Neuronal stem cell (in vitro differentiated cells): Measurements from ENCODE around the gene MDP1.
A peak's percentile ranks its signal among the peaks of the same experiment; 100 is the strongest.

Experiments
- DNase-seq: peaks from one replicate; pipeline ENCODE4 v3.0.0-alpha.2; 2013; ENCODE audit warnings: low spot score
- H2AFZ ChIP-seq: one replicate; pipeline ENCODE4 v1.6.1; 2013; ENCODE audit warnings: mild to moderate bottlenecking, low read length, inconsistent platforms
- H2AK5ac ChIP-seq: 2 replicates; pipeline ENCODE4 v1.6.1; 2013; ENCODE audit warnings: low read depth, mild to moderate bottlenecking, inconsistent platforms, low read length, moderate library complexity, mixed read lengths
- H2BK120ac ChIP-seq: 2 replicates; pipeline ENCODE4 v1.6.1; 2013; ENCODE audit warnings: low read depth, mild to moderate bottlenecking, inconsistent platforms, low read length, moderate library complexity, mixed read lengths
- H2BK12ac ChIP-seq: one replicate; pipeline ENCODE4 v1.6.1; 2013; ENCODE audit warnings: low read length, inconsistent platforms
- H2BK15ac ChIP-seq: 2 replicates; pipeline ENCODE4 v1.6.1; 2013; ENCODE audit warnings: mild to moderate bottlenecking, low read length, inconsistent platforms, mixed read lengths
- H2BK5ac ChIP-seq: one replicate; pipeline ENCODE4 v1.6.1; 2013; ENCODE audit warnings: inconsistent platforms, mild to moderate bottlenecking, low read length, moderate library complexity
- H3K14ac ChIP-seq: one replicate; pipeline ENCODE4 v1.6.1; 2013; ENCODE audit warnings: low read length, inconsistent platforms
- H3K18ac ChIP-seq: 2 replicates; pipeline ENCODE4 v1.6.1; 2013; ENCODE audit warnings: low read length, inconsistent platforms
- H3K23ac ChIP-seq: 2 replicates; pipeline ENCODE4 v1.6.1; 2013; ENCODE audit warnings: low read depth, mild to moderate bottlenecking, mixed read lengths, low read length, inconsistent platforms; ENCODE audit not compliant: poor library complexity
- H3K27ac ChIP-seq: replicated peaks from 3 replicates; pipeline ENCODE4 v1.5.1; 2013; ENCODE audit warnings: low read length, inconsistent platforms
- H3K27me3 ChIP-seq, 3 experiments: 2 replicates each; pipeline ENCODE4 v1.6.1; 2013; ENCODE audit warnings: low read length in 3 of 3, mild to moderate bottlenecking in 2 of 3, inconsistent platforms in 1 of 3, low read depth in 1 of 3, mixed read lengths in 1 of 3, moderate library complexity in 1 of 3; ENCODE audit not compliant: control insufficient read depth in 3 of 3, insufficient read depth in 3 of 3
- H3K36me3 ChIP-seq, 2 donors: replicated peaks in 1 of 2; 2 replicates each; pipeline ENCODE4 v1.6.1; 2013; ENCODE audit warnings: low read length in 2 of 2; ENCODE audit not compliant: control insufficient read depth in 2 of 2, insufficient read depth in 2 of 2
- H3K4ac ChIP-seq: 2 replicates; pipeline ENCODE4 v1.6.1; 2013; ENCODE audit warnings: inconsistent platforms, mild to moderate bottlenecking, low read length, moderate library complexity
- H3K4me1 ChIP-seq, 2 donors: 1 replicate in 1 of 2; 2 replicates in 1 of 2; pipeline ENCODE4 v1.6.1; 2013; ENCODE audit warnings: low read length in 2 of 2, low read depth in 1 of 2; ENCODE audit not compliant: control insufficient read depth in 2 of 2, insufficient read depth in 1 of 2
- H3K4me2 ChIP-seq: one replicate; pipeline ENCODE4 v1.6.1; 2013; ENCODE audit warnings: mild to moderate bottlenecking, low read length, inconsistent platforms; ENCODE audit not compliant: insufficient read depth, poor library complexity, severe bottlenecking
- H3K4me3 ChIP-seq, 2 donors: 2 replicates each; pipeline ENCODE4 v1.5.1; 2013; ENCODE audit warnings: low read length in 2 of 2, mild to moderate bottlenecking in 2 of 2, inconsistent platforms in 1 of 2, moderate library complexity in 1 of 2
- H3K79me1 ChIP-seq: one replicate; pipeline ENCODE4 v1.6.1; 2013; ENCODE audit warnings: low read depth, mild to moderate bottlenecking, inconsistent platforms, low read length, moderate library complexity
- H3K9ac ChIP-seq: one replicate; pipeline ENCODE4 v1.6.1; 2013; ENCODE audit warnings: mild to moderate bottlenecking, low read depth, low read length, inconsistent platforms; ENCODE audit not compliant: poor library complexity
- H3K9me3 ChIP-seq, 2 donors: replicated peaks in 1 of 2; 2 replicates each; pipeline versions ENCODE3 to v1.6.1; 2013; ENCODE audit warnings: low read length in 2 of 2, mild to moderate bottlenecking in 2 of 2, inconsistent platforms in 1 of 2, low read depth in 1 of 2, mixed read lengths in 1 of 2, moderate library complexity in 1 of 2; ENCODE audit not compliant: control insufficient read depth in 2 of 2, insufficient read depth in 1 of 2
- H4K8ac ChIP-seq: one replicate; pipeline ENCODE4 v1.6.1; 2013; ENCODE audit warnings: low read depth, mild to moderate bottlenecking, inconsistent platforms, low read length, moderate library complexity
- H4K91ac ChIP-seq: one replicate; pipeline ENCODE4 v1.6.1; 2013; ENCODE audit warnings: low read length, low read depth, mild to moderate bottlenecking, inconsistent platforms; ENCODE audit not compliant: poor library complexity
- WGBS, 2 donors: extraction: QIAGEN DNeasy Blood & Tissue Kit; methylation state at CpG; one replicate each; pipeline ENCODE4 v1.1.7; 2013; ENCODE audit warnings: missing lambda C conversion rate in 2 of 2, mixed read lengths in 1 of 2; ENCODE audit not compliant: insufficient read length in 2 of 2, insufficient replicate concordance in 1 of 2; ENCODE audit errors: extremely low coverage in 2 of 2; 5-methylcytosine and 5-hydroxymethylcytosine counted together

The MDP1 gene

DNA sequence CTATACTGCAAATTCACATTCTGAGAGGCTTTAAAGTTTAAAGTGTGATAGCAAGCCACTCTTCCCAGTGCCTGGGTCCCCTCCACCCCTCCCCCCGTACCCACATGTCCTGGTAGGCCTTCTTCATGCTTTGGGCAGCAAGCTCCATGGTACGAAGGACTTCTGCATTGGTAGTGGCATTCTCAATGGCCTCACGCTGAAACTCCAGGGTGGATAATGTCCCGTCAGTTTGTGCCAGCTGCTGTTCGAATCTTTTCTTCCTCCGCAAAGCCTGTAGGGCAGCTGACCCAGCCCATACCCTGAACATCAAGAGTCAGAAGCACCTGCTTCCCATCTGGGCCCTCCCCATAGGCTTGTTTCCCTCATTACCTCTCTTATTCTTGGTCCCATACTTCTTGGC is 4.6 kb downstream of the MDP1 start:
- H2BK12ac ChIP-seq: no peak overlapping the region
- H3K36me3 ChIP-seq: peaks cover 35 to 62% of the 10 kb centered on the region in 2 donors
- H3K23ac ChIP-seq: peak overlapping the region; percentile 46
- H3K9me3 ChIP-seq: no peaks in the 10 kb centered on the region
- H3K4ac ChIP-seq: no peak overlapping the region
- H2AFZ ChIP-seq: no peak overlapping the region
- H4K91ac ChIP-seq: no peak overlapping the region
- H3K14ac ChIP-seq: no peak overlapping the region
- H2AK5ac ChIP-seq: no peak overlapping the region
- H3K9ac ChIP-seq: peak overlapping the region; percentile 50
- H3K27ac ChIP-seq: no peak overlapping the region
- peaks cover 4 to 5% of the 10 kb centered on the region in 2 donors for H3K4me1 ChIP-seq
- H2BK5ac ChIP-seq: no peak overlapping the region
- no peaks in the 10 kb centered on the region for H3K27me3 ChIP-seq
- H2BK15ac ChIP-seq: no peak overlapping the region
- no peak overlapping the region for H3K4me3 ChIP-seq
- peak overlapping the region; percentile 83 for H4K8ac ChIP-seq
- no peak overlapping the region for H2BK120ac ChIP-seq
- no peak for DNase-seq
- no peak overlapping the region for H3K4me2 ChIP-seq
- H3K79me1 ChIP-seq: peaks cover 7% of the 10 kb centered on the region
- no peak overlapping the region for H3K18ac ChIP-seq
- no CpG with 5 or more reads among the region's 6 CpGs for WGBS, 2 donors

DNA sequence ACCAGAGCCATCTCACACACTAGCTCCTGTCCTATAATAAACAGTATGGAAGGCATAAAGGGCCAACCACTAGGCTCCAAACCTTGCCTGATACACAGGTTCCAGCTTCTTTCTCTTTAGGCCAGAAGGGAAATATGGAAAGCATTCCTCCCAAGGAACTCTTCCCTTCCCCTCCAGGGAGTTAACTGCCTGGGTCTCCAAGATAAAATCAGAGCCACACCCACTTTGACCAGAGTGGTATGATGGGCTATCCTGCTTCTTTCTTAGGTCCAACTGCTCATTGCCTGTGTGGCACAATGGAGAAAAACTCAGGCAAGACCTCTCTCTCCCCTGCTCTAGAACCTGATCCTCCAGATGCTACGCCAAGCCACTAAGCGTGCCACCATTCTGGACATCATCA is 8.2 kb downstream of the MDP1 start:
- Histone ChIP-seq H2BK12ac (no peak overlapping the region), H3K9me3 (no peaks in the 10 kb centered on the region), H2AK5ac (no peak overlapping the region), H3K9ac (no peak overlapping the region), H3K23ac (no peak overlapping the region), H3K27me3 (no peaks in the 10 kb centered on the region), H3K4me3 (no peak overlapping the region), H3K36me3 (peaks cover 44 to 80% of the 10 kb centered on the region in 2 donors), H2BK15ac (no peak overlapping the region), H3K27ac (no peak overlapping the region), H3K18ac (no peak overlapping the region), H2BK5ac (no peak overlapping the region), H4K8ac (no peak overlapping the region), H3K4me2 (no peak overlapping the region), H4K91ac (no peak overlapping the region), H3K79me1 (peaks cover 7% of the 10 kb centered on the region), H2AFZ (no peak overlapping the region), H3K4ac (no peak overlapping the region), H2BK120ac (no peak overlapping the region), H3K14ac (no peak overlapping the region), H3K4me1 (no peaks in the 10 kb centered on the region)
- DNase-seq: no peak
- no CpG with 5 or more reads among the region's 2 CpGs for WGBS, 2 donors

DNA sequence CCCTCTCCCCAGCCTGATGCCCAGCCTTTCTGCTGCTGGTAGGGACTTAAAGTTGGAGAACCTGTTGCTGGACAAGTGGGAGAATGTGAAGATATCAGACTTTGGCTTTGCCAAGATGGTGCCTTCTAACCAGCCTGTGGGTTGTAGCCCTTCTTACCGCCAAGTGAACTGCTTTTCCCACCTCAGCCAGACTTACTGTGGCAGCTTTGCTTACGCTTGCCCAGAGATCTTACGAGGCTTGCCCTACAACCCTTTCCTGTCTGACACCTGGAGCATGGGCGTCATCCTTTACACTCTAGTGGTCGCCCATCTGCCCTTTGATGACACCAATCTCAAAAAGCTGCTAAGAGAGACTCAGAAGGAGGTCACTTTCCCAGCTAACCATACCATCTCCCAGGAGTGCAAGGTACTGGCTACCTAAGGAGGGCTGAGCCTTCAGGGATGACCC is 8.7 kb downstream of the MDP1 start:
- Histone ChIP-seq H2BK120ac (no peak overlapping the region), H2BK15ac (no peak overlapping the region), H3K9me3 (no peaks in the 10 kb centered on the region), H3K9ac (no peak overlapping the region), H4K8ac (no peak overlapping the region), H3K27ac (no peak overlapping the region), H3K4ac (no peak overlapping the region), H4K91ac (no peak overlapping the region), H2BK5ac (no peak overlapping the region), H3K23ac (no peak overlapping the region), H2BK12ac (no peak overlapping the region), H2AFZ (no peak overlapping the region), H3K18ac (no peak overlapping the region), H3K4me1 (no peaks in the 10 kb centered on the region), H3K79me1 (peaks cover 7% of the 10 kb centered on the region), H3K27me3 (no peaks in the 10 kb centered on the region), H3K4me3 (no peak overlapping the region), H2AK5ac (no peak overlapping the region), H3K4me2 (no peak overlapping the region), H3K36me3 (peaks cover 44 to 84% of the 10 kb centered on the region in 2 donors), H3K14ac (no peak overlapping the region)
- DNase-seq: no peak
- WGBS, 2 donors: no CpG with 5 or more reads among the region's 5 CpGs

DNA sequence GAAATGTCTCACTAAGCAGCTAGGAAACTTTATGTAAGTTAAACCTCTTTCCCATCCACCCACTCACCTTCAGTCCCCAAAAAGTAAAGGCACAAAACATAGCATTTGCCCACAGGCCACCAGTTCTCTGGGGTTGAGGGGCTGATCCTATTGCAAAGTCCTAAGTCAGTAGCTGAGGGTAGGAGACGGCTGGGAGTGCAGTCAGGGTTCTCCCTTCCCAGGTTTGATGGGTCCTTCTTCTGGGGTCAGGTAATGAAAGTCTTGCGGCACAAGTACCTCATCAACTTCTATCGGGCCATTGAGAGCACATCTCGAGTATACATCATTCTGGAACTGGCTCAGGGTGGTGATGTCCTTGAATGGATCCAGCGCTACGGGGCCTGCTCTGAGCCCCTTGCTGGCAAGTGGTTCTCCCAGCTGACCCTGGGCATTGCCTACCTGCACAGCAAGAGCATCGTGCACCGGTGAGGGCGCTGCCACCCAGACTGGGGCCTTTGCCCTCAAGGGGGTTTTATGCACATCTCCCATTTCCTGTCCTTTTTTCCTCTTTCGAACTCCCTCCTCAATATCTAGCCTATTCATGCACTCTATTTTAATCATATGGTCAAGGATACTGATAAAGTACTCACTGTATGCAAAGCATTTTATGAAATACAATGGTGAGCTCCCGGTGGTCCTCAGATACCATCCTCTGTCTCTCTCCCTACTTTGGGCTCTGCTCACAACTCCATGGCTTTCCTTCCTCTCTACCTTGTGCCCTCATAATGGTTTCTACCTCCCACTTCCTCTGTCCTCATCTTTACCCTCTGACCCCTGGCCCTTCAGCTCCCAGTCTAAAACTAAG is 9.4 kb downstream of the MDP1 start:
- H3K79me1 ChIP-seq: peaks cover 7% of the 10 kb centered on the region
- peaks cover 45 to 86% of the 10 kb centered on the region in 2 donors for H3K36me3 ChIP-seq
- H3K9ac ChIP-seq: no peak overlapping the region
- H2AFZ ChIP-seq: no peak overlapping the region
- DNase-seq: no peak
- H2BK5ac ChIP-seq: no peak overlapping the region
- H2AK5ac ChIP-seq: no peak overlapping the region
- H3K23ac ChIP-seq: no peak overlapping the region
- no peak overlapping the region for H3K18ac ChIP-seq
- H3K27me3 ChIP-seq: no peaks in the 10 kb centered on the region
- H2BK15ac ChIP-seq: no peak overlapping the region
- no peak overlapping the region for H3K27ac ChIP-seq
- no peak overlapping the region for H3K4me2 ChIP-seq
- no peak overlapping the region for H4K8ac ChIP-seq
- H3K4me1 ChIP-seq: no peaks in the 10 kb centered on the region
- H2BK120ac ChIP-seq: no peak overlapping the region
- H3K4me3 ChIP-seq: peak overlapping the region in 1 of 2 donors; percentile 52
- H3K14ac ChIP-seq: no peak overlapping the region
- H4K91ac ChIP-seq: no peak overlapping the region
- WGBS, 2 donors: no CpG with 5 or more reads among the region's 11 CpGs
- H3K4ac ChIP-seq: no peak overlapping the region
- peaks cover 3% of the 10 kb centered on the region in 2 donors for H3K9me3 ChIP-seq
- no peak overlapping the region for H2BK12ac ChIP-seq
